H1 (cell line): Measurements from ENCODE around the gene MAP4K4. TPM values are rescaled to one million over a fixed set of nuclear protein-coding genes. Genes with fewer than 3 reads are reported as not detected.

Experiments used
- CTCF ChIA-PET: fragments of 300-600 bp; sonication (Branson Sonifier 250); formaldehyde crosslinking; loops from one replicate; lab custom pipeline; 2021; ENCODE audit not compliant: partially characterized antibody; lab: Charles Lee
- POLR2A ChIA-PET: fragments of 300-600 bp; sonication (Branson Sonifier 250); formaldehyde crosslinking; loops from one replicate; lab custom pipeline; 2021; ENCODE audit warnings: inconsistent platforms; ENCODE audit not compliant: partially characterized antibody; lab: Charles Lee
- DNase-seq, 2 experiments: peaks; one replicate each; pipeline versions ENCODE4 v3.0.0 to v3.0.0-alpha.2; 2010 to 2022; ENCODE audit warnings: low spot score in 2 of 2, low read depth in 1 of 2, mixed read lengths in 1 of 2
- FAIRE-seq: peaks from 2 replicates; lab custom pipeline; 2011; peaks lifted over from hg19 to GRCh38; lab: Jason Lieb, UNC
- H2AFZ ChIP-seq: 2 replicates; pipeline ENCODE4 v1.8.1; 2012; ENCODE audit warnings: low read length, inconsistent platforms
- H2AK5ac ChIP-seq: 2 replicates; pipeline ENCODE4 v1.6.1; 2013; ENCODE audit warnings: low read depth, low read length
- H2BK120ac ChIP-seq: replicated peaks from 2 replicates; pipeline ENCODE3; 2013; ENCODE audit warnings: low read depth, low read length, inconsistent platforms
- H2BK12ac ChIP-seq: 2 replicates; pipeline ENCODE4 v1.6.1; 2013; ENCODE audit warnings: low read depth, low read length
- H2BK15ac ChIP-seq: 2 replicates; pipeline ENCODE4 v1.6.1; 2013; ENCODE audit warnings: low read length
- H2BK20ac ChIP-seq: 2 replicates; pipeline ENCODE4 v1.6.1; 2013; ENCODE audit warnings: low read length
- H2BK5ac ChIP-seq: 2 replicates; pipeline ENCODE4 v1.6.1; 2013; ENCODE audit warnings: low read depth, low read length
- H3K14ac ChIP-seq: 2 replicates; pipeline ENCODE4 v1.6.1; 2013; ENCODE audit warnings: inconsistent platforms; ENCODE audit not compliant: insufficient read length
- H3K18ac ChIP-seq: 2 replicates; pipeline ENCODE4 v1.6.1; 2013; ENCODE audit warnings: low read length; ENCODE audit errors: extremely low read depth
- H3K23ac ChIP-seq: 2 replicates; pipeline ENCODE4 v1.6.1; 2013; ENCODE audit warnings: inconsistent platforms; ENCODE audit not compliant: insufficient read length
- H3K23me2 ChIP-seq: 2 replicates; pipeline ENCODE4 v1.6.1; 2013; ENCODE audit warnings: low read depth, low read length
- H3K27ac ChIP-seq: 2 replicates; pipeline ENCODE4 v1.6.1; 2011; ENCODE audit warnings: low read depth, low read length, inconsistent platforms
- H3K27me3 ChIP-seq, 4 experiments: replicated peaks in 1 of 4; 1 replicate in 1 of 4; 2 replicates in 3 of 4; pipeline versions ENCODE4 v1.6.1 to v1.8.1; 2011 to 2013; ENCODE audit warnings: low read length in 3 of 4, mild to moderate bottlenecking in 3 of 4, inconsistent platforms in 2 of 4, mixed read lengths in 2 of 4, moderate library complexity in 1 of 4; ENCODE audit not compliant: control insufficient read depth in 3 of 4, insufficient read depth in 3 of 4; ENCODE audit errors: extremely low read depth in 1 of 4
- H3K36me3 ChIP-seq, 4 experiments: 2 replicates each; pipeline versions ENCODE4 v1.6.1 to v1.8.1; 2011 to 2013; ENCODE audit warnings: mild to moderate bottlenecking in 4 of 4, low read length in 3 of 4, moderate library complexity in 2 of 4, control low read depth in 1 of 4, inconsistent platforms in 1 of 4; ENCODE audit not compliant: insufficient read depth in 4 of 4, control insufficient read depth in 2 of 4
- H3K4ac ChIP-seq: replicated peaks from 2 replicates; pipeline ENCODE3; 2013; ENCODE audit warnings: low read length, low read depth, mixed read lengths, inconsistent platforms; ENCODE audit not compliant: insufficient read length
- H3K4me1 ChIP-seq, 4 experiments: replicated peaks in 1 of 4; 1 replicate in 1 of 4; 2 replicates in 3 of 4; pipeline versions ENCODE4 v1.6.1 to v1.8.1; 2011 to 2013; ENCODE audit warnings: low read length in 3 of 4, inconsistent platforms in 2 of 4, mixed read lengths in 1 of 4; ENCODE audit not compliant: insufficient read depth in 4 of 4, control insufficient read depth in 3 of 4
- H3K4me2 ChIP-seq, 2 experiments: 2 replicates each; pipeline versions ENCODE4 v1.6.1 to v1.8.1; 2011 to 2013; ENCODE audit warnings: low read depth in 2 of 2, low read length in 2 of 2, control low read depth in 1 of 2, inconsistent platforms in 1 of 2, mild to moderate bottlenecking in 1 of 2; ENCODE audit not compliant: insufficient read depth in 1 of 2
- H3K4me3 ChIP-seq, 4 experiments: fragments of 200-600, 300-600 bp in 1 of 4; sonication (generic), shearing (Covaris generic), sonication (Bioruptor Twin) in 1 of 4; 2 replicates each; pipeline versions ENCODE4 v1.5.1 to v1.8.1; 2011 to 2016; ENCODE audit warnings: low read length in 4 of 4, low read depth in 3 of 4, control low read depth in 2 of 4, inconsistent platforms in 2 of 4, mild to moderate bottlenecking in 2 of 4, mixed read lengths in 1 of 4, moderate library complexity in 1 of 4; ENCODE audit not compliant: insufficient read depth in 2 of 4; ENCODE audit errors: extremely low read depth in 1 of 4
- H3K56ac ChIP-seq: replicated peaks from 2 replicates; pipeline ENCODE3; 2013; ENCODE audit warnings: low read depth, mild to moderate bottlenecking, mixed read lengths, low read length, inconsistent platforms; ENCODE audit not compliant: insufficient read length
- H3K79me1 ChIP-seq: 2 replicates; pipeline ENCODE4 v1.6.1; 2013; ENCODE audit warnings: low read depth, low read length, control low read depth
- H3K79me2 ChIP-seq, 2 experiments: 2 replicates each; pipeline versions ENCODE4 v1.6.1 to v1.8.1; 2012 to 2013; ENCODE audit warnings: low read length in 2 of 2, mild to moderate bottlenecking in 2 of 2, inconsistent platforms in 1 of 2; ENCODE audit not compliant: insufficient read depth in 2 of 2, control insufficient read depth in 1 of 2
- H3K9ac ChIP-seq, 4 experiments: replicated peaks in 1 of 4; 1 replicate in 1 of 4; 2 replicates in 3 of 4; pipeline versions ENCODE4 v1.6.1 to v1.8.1; 2011 to 2013; ENCODE audit warnings: low read depth in 3 of 4, low read length in 3 of 4, control low read depth in 2 of 4, mild to moderate bottlenecking in 2 of 4, moderate library complexity in 2 of 4, inconsistent platforms in 1 of 4; ENCODE audit errors: extremely low read depth in 1 of 4
- H3K9me3 ChIP-seq, 2 experiments: 2 replicates each; pipeline versions ENCODE4 v1.6.1 to v1.8.1; 2012 to 2013; ENCODE audit warnings: mild to moderate bottlenecking in 2 of 2, moderate library complexity in 2 of 2, control low read depth in 1 of 2, inconsistent platforms in 1 of 2, low read depth in 1 of 2, low read length in 1 of 2, mixed read lengths in 1 of 2; ENCODE audit not compliant: insufficient read depth in 2 of 2
- H4K20me1 ChIP-seq, 2 experiments: replicated peaks in 1 of 2; 2 replicates each; pipeline versions ENCODE3 to v1.8.1; 2011 to 2013; ENCODE audit warnings: inconsistent platforms in 2 of 2, low read length in 2 of 2, mild to moderate bottlenecking in 1 of 2; ENCODE audit not compliant: insufficient read depth in 2 of 2, control insufficient read depth in 1 of 2
- H4K5ac ChIP-seq: 2 replicates; pipeline ENCODE4 v1.6.1; 2013; ENCODE audit warnings: low read length, low read depth, mixed read lengths, inconsistent platforms; ENCODE audit not compliant: insufficient read length
- H4K8ac ChIP-seq: 2 replicates; pipeline ENCODE4 v1.8.0; 2013; ENCODE audit warnings: mild to moderate bottlenecking, moderate library complexity, low read length, inconsistent platforms; ENCODE audit not compliant: insufficient read depth; ENCODE audit errors: extremely low read depth
- H4K91ac ChIP-seq: replicated peaks from 2 replicates; pipeline ENCODE3; 2013; ENCODE audit warnings: low read length, mixed read lengths, inconsistent platforms; ENCODE audit not compliant: insufficient read length
- ASH2L ChIP-seq: fragments of 200-600, 300-600 bp; sonication (generic); IDR thresholded peaks from one replicate; pipeline ENCODE4 v1.7.1; 2017; ENCODE audit warnings: low read length
- BACH1 ChIP-seq: IDR thresholded peaks from 2 replicates; pipeline ENCODE4 v1.6.1; 2012; ENCODE audit warnings: low read length, improper control_type of control experiment
- BCL11A ChIP-seq, 2 experiments: IDR thresholded peaks; one replicate each; pipeline ENCODE4 v1.6.1; 2011; ENCODE audit warnings: low read depth in 2 of 2, low read length in 2 of 2, mild to moderate bottlenecking in 2 of 2
- CREB1 ChIP-seq: IDR thresholded peaks from 2 replicates; pipeline ENCODE4 v1.6.1; 2012; ENCODE audit warnings: inconsistent platforms
- EP300 ChIP-seq, 2 experiments: IDR thresholded peaks; 1 replicate in 1 of 2; 2 replicates in 1 of 2; pipeline ENCODE4 v1.6.1; 2011 to 2012; ENCODE audit warnings: low read depth in 2 of 2, low read length in 2 of 2, mild to moderate bottlenecking in 2 of 2, borderline replicate concordance in 1 of 2, inconsistent platforms in 1 of 2, moderate library complexity in 1 of 2
- HDAC2 ChIP-seq, 2 experiments: fragments of 300-600 bp in 1 of 2; sonication (generic) in 1 of 2; IDR thresholded peaks; 2 replicates each; pipeline ENCODE4 v1.6.1; 2011 to 2012; ENCODE audit warnings: low read depth in 2 of 2, low read length in 2 of 2, mild to moderate bottlenecking in 2 of 2, moderate library complexity in 2 of 2, borderline replicate concordance in 1 of 2, inconsistent platforms in 1 of 2
- NANOG ChIP-seq: IDR thresholded peaks from 2 replicates; pipeline ENCODE4 v1.6.1; 2011; ENCODE audit warnings: low read length, low read depth, mild to moderate bottlenecking, inconsistent platforms; ENCODE audit not compliant: insufficient read depth, poor library complexity, severe bottlenecking
- POLR2A ChIP-seq, 2 experiments: IDR thresholded peaks; 1 replicate in 1 of 2; 2 replicates in 1 of 2; pipeline ENCODE4 v1.6.1; 2011; ENCODE audit warnings: low read depth in 2 of 2, low read length in 2 of 2, mild to moderate bottlenecking in 2 of 2; ENCODE audit errors: control extremely low read depth in 1 of 2
- RNF2 ChIP-seq: fragments of 200-900, 300-1000 bp; sonication (generic); IDR thresholded peaks from 2 replicates; pipeline ENCODE4 v1.7.1; 2016; ENCODE audit warnings: borderline replicate concordance, low read depth, mild to moderate bottlenecking, antibody characterized with exemption, low read length; ENCODE audit not compliant: poor library complexity, severe bottlenecking; ENCODE audit errors: missing control alignments
- TEAD4 ChIP-seq: IDR thresholded peaks from 2 replicates; pipeline ENCODE4 v1.6.1; 2012; ENCODE audit warnings: low read depth, low read length, inconsistent platforms, mixed read lengths
- WGBS, 2 experiments: shearing (Covaris generic) in 1 of 2; methylation state at CpG; one replicate each; pipeline versions ENCODE4 v1.1.6 to v1.1.7; 2013 to 2015; ENCODE audit warnings: low lambda C conversion rate in 2 of 2, mixed read lengths in 2 of 2, inconsistent platforms in 1 of 2, low coverage in 1 of 2, missing lambda C conversion rate in 1 of 2; ENCODE audit not compliant: insufficient replicate concordance in 2 of 2, insufficient coverage in 1 of 2, insufficient read length in 1 of 2; ENCODE audit errors: extremely low coverage in 1 of 2, missing lambda C conversion rate in 1 of 2; 5-methylcytosine and 5-hydroxymethylcytosine counted together
- polyA plus RNA-seq, 7 experiments: library from polyadenylated mRNA; depleted of rRNA in 3 of 7; stranded (reverse) in 5 of 7; unstranded in 2 of 7; fragments of >200 nt in 5 of 7; fragments of 200-250 nt in 2 of 7; gene quantifications; 1 replicate in 5 of 7; 2 replicates in 1 of 7; 4 replicates in 1 of 7; pipeline versions ENCODE4 v1.2.1 to v1.2.3, GENCODE V29; 2011 to 2013; ENCODE audit warnings: missing spikeins in 2 of 7, mixed read lengths in 2 of 7
- total RNA-seq: library from RNA; stranded (reverse); fragmentation: NEBNext Ultra II Directional; extraction: Animal tissue kit (Norgen Biotek cat#: 25700); gene quantifications from 2 replicates; pipeline ENCODE4 v1.2.1, GENCODE V29; 2021
- TF ChIP-seq, protein P1 (sequence below): IDR thresholded peaks from 2 replicates; pipeline ENCODE4 v1.6.1; 2011; ENCODE audit warnings: low read length, improper control_type of control experiment
- TF ChIP-seq, protein P2 (sequence below): IDR thresholded peaks from 2 replicates; pipeline ENCODE4 v1.6.1; 2012; ENCODE audit warnings: inconsistent platforms

Gene MAP4K4
- total and polyA plus RNA-seq, 2 of the 8 experiments (the other 6 are each of a cell fraction or from before 2014, with no cell fraction given): 53.2 to 138 TPM

DNA sequence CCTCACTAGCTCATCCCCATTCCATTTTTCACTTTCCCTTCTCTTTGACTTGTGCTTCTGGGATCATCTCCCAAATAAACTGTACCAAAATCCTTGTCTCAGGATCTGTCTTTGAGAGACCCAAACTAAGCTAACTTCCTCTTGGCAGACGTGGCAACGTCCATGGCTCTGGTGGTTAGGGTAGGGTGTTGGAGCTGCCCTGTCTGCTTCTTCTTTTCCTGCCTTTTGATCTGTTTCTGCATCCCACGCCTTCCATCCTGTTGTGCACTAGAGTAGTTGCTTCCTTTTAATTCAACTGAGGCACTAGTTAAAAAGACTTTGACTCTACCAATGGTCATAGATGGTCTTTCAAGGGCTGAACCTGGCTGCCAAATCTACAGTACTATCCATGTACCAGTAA, 5.5 kb upstream of the MAP4K4 start:
- H4K5ac ChIP-seq: no peak overlapping the region
- H4K91ac ChIP-seq: no peak overlapping the region
- POLR2A ChIA-PET: no interaction called here
- H2AK5ac ChIP-seq: no peak overlapping the region
- H2BK15ac ChIP-seq: no peak overlapping the region
- H3K18ac ChIP-seq: no peak overlapping the region
- no peak overlapping the region for H2BK12ac ChIP-seq
- H4K20me1 ChIP-seq: no peaks in the 10 kb centered on the region
- no peak overlapping the region for H2AFZ ChIP-seq
- H3K23me2 ChIP-seq: peaks cover 8% of the 10 kb centered on the region
- H3K14ac ChIP-seq: no peak overlapping the region
- no peaks in the 10 kb centered on the region for H3K79me1 ChIP-seq
- no peak overlapping the region for H2BK5ac ChIP-seq
- no peak overlapping the region for H3K9ac ChIP-seq
- no peak overlapping the region for H2BK20ac ChIP-seq
- no peak for DNase-seq
- no peak overlapping the region for H3K4ac ChIP-seq
- no peak overlapping the region for H3K23ac ChIP-seq
- H3K4me2 ChIP-seq: no peak overlapping the region
- H3K36me3 ChIP-seq: no peaks in the 10 kb centered on the region
- no peak overlapping the region for H2BK120ac ChIP-seq
- H3K27ac ChIP-seq: no peak overlapping the region
- H3K4me1 ChIP-seq: peaks cover 0 to 7% (median 5%) of the 10 kb centered on the region in 4 experiments; a peak in 4 of 7 replicates
- WGBS, 2 experiments: 94% methylated on average over 3 of the region's 3 CpGs; no CpG with 5 or more reads in 1 of the 2 experiments
- no peak for FAIRE-seq
- H3K4me3 ChIP-seq: no peak overlapping the region
- H3K56ac ChIP-seq: no peak overlapping the region
- 0 out of 4 replicates have a peak, but pooled peaks cover 0 to 2% of the 10 kb centered on the region in 2 experiments for H3K9me3 ChIP-seq
- no peaks in the 10 kb centered on the region for H3K79me2 ChIP-seq
- no peak overlapping the region for H4K8ac ChIP-seq
- CTCF ChIA-PET: interaction anchor here (1.0 to 2.0 kb wide), 6 partner anchors 8 to 191 kb away, joined by 3 to 7 read pairs (median 4); no protein-coding TSS in a partner anchor
- 0 out of 7 replicates have a peak, but pooled peaks cover 0 to 2% (median 0%) of the 10 kb centered on the region in 4 experiments for H3K27me3 ChIP-seq
- TF ChIP-seq, protein P1, sequence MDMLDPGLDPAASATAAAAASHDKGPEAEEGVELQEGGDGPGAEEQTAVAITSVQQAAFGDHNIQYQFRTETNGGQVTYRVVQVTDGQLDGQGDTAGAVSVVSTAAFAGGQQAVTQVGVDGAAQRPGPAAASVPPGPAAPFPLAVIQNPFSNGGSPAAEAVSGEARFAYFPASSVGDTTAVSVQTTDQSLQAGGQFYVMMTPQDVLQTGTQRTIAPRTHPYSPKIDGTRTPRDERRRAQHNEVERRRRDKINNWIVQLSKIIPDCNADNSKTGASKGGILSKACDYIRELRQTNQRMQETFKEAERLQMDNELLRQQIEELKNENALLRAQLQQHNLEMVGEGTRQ: no peak
- TF ChIP-seq ASH2L (no peak), RNF2 (no peak), NANOG (no peak), BACH1 (no peak), POLR2A (IDR thresholded peaks at IDR 0.05; ENCODE audit: control extremely low read depth in 1 of 2, low read depth in 2 of 2, low read length in 2 of 2) (no peak), BCL11A (IDR thresholded peaks at IDR 0.05; ENCODE audit: low read depth in 2 of 2, low read length in 2 of 2) (no peak), CREB1 (no peak), EP300 (IDR thresholded peaks at IDR 0.05; ENCODE audit: borderline replicate concordance in 1 of 2, low read depth in 2 of 2, low read length in 2 of 2) (no peak), TEAD4 (no peak), HDAC2 (IDR thresholded peaks at IDR 0.05; ENCODE audit: borderline replicate concordance in 1 of 2, low read depth in 2 of 2, low read length in 2 of 2) (no peak)
- TF ChIP-seq, protein P2, sequence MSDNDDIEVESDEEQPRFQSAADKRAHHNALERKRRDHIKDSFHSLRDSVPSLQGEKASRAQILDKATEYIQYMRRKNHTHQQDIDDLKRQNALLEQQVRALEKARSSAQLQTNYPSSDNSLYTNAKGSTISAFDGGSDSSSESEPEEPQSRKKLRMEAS: no peak
